H1 (cell line): Measurements from ENCODE around the gene DENND11.

ENCODE experiments used
- BACH1 ChIP-seq: IDR thresholded peaks from 2 replicates; pipeline ENCODE4 v1.6.1; 2012; ENCODE audit warnings: low read length, improper control_type of control experiment
- CHD1 ChIP-seq: IDR thresholded peaks from 2 replicates; pipeline ENCODE4 v1.6.1; 2012; ENCODE audit warnings: low read depth, low read length, improper control_type of control experiment
- CTCF ChIP-seq, 3 experiments: IDR thresholded peaks; 1 replicate in 2 of 3; 2 replicates in 1 of 3; pipeline versions ENCODE4 v1.5.1 to v1.6.1; 2011; ENCODE audit warnings: low read length in 3 of 3, mild to moderate bottlenecking in 3 of 3, inconsistent platforms in 2 of 3, low read depth in 1 of 3, moderate library complexity in 1 of 3; ENCODE audit not compliant: insufficient read depth in 1 of 3; ENCODE audit errors: control extremely low read depth in 1 of 3
- EGR1 ChIP-seq: IDR thresholded peaks from 2 replicates; pipeline ENCODE4 v1.6.1; 2011; ENCODE audit warnings: low read depth, low read length, borderline replicate concordance
- EZH2 ChIP-seq: fragments of 200-600 bp; sonication (generic); IDR thresholded peaks from 2 replicates; pipeline ENCODE4 v1.7.1; 2012; ENCODE audit warnings: low read depth, mild to moderate bottlenecking, moderate library complexity, low read length, inconsistent platforms; ENCODE audit not compliant: severe bottlenecking
- HDAC6 ChIP-seq: IDR thresholded peaks from one replicate; pipeline ENCODE4 v1.7.1; 2012; ENCODE audit warnings: low read depth, mild to moderate bottlenecking, inconsistent platforms, low read length, moderate library complexity
- POLR2A ChIP-seq, 2 experiments: IDR thresholded peaks; 1 replicate in 1 of 2; 2 replicates in 1 of 2; pipeline ENCODE4 v1.6.1; 2011; ENCODE audit warnings: low read depth in 2 of 2, low read length in 2 of 2, mild to moderate bottlenecking in 2 of 2; ENCODE audit errors: control extremely low read depth in 1 of 2
- POLR2AphosphoS5 ChIP-seq: IDR thresholded peaks from 2 replicates; pipeline ENCODE4 v1.6.1; 2011; ENCODE audit warnings: low read depth, low read length
- RNF2 ChIP-seq: fragments of 200-900, 300-1000 bp; sonication (generic); IDR thresholded peaks from 2 replicates; pipeline ENCODE4 v1.7.1; 2016; ENCODE audit warnings: borderline replicate concordance, low read depth, mild to moderate bottlenecking, antibody characterized with exemption, low read length; ENCODE audit not compliant: poor library complexity, severe bottlenecking; ENCODE audit errors: missing control alignments
- RXRA ChIP-seq: IDR thresholded peaks from 2 replicates; pipeline ENCODE4 v1.6.1; 2011; ENCODE audit warnings: low read depth, mild to moderate bottlenecking, low read length, moderate library complexity; ENCODE audit not compliant: insufficient read depth
- SP4 ChIP-seq: IDR thresholded peaks from 2 replicates; pipeline ENCODE4 v1.6.1; 2012; ENCODE audit warnings: low read length, inconsistent platforms
- TCF12 ChIP-seq: IDR thresholded peaks from 2 replicates; pipeline ENCODE4 v1.6.1; 2011; ENCODE audit warnings: low read depth, mild to moderate bottlenecking, low read length

- TF ChIP-seq CHD1 = no peak
- no peak for TF ChIP-seq CTCF (IDR thresholded peaks at IDR 0.05; ENCODE audit: control extremely low read depth in 1 of 3, insufficient read depth in 1 of 3, low read depth in 1 of 3, low read length in 3 of 3)
- TF ChIP-seq HDAC6 = no peak
- TF ChIP-seq SP4 = no peak
- TF ChIP-seq BACH1 = no peak
- TF ChIP-seq POLR2AphosphoS5 = no peak
- TF ChIP-seq RNF2 = no peak
- no peak for TF ChIP-seq RXRA
- TF ChIP-seq POLR2A (IDR thresholded peaks at IDR 0.05; ENCODE audit: control extremely low read depth in 1 of 2, low read depth in 2 of 2, low read length in 2 of 2) = no peak
- no peak for TF ChIP-seq EZH2
- no peak for TF ChIP-seq TCF12
- TF ChIP-seq EGR1 = no peak
These were observed 10.8 kb upstream of the DENND11 start for GRCh38 chr7:141712603-141713255.
